ENCODE measurements around the gene TMEM163. TPM values are rescaled to one million over a fixed set of nuclear protein-coding genes. Genes with fewer than 3 reads are reported as not detected.

Gene TMEM163
- total and polyA plus RNA-seq, 7 donors, result 0.28 to 2.6 (median 1.1) TPM; not detected in 1

- no peak for TF ChIP-seq POLR2AphosphoS5 (IDR thresholded peaks at IDR 0.05)
- TF ChIP-seq, protein P1, sequence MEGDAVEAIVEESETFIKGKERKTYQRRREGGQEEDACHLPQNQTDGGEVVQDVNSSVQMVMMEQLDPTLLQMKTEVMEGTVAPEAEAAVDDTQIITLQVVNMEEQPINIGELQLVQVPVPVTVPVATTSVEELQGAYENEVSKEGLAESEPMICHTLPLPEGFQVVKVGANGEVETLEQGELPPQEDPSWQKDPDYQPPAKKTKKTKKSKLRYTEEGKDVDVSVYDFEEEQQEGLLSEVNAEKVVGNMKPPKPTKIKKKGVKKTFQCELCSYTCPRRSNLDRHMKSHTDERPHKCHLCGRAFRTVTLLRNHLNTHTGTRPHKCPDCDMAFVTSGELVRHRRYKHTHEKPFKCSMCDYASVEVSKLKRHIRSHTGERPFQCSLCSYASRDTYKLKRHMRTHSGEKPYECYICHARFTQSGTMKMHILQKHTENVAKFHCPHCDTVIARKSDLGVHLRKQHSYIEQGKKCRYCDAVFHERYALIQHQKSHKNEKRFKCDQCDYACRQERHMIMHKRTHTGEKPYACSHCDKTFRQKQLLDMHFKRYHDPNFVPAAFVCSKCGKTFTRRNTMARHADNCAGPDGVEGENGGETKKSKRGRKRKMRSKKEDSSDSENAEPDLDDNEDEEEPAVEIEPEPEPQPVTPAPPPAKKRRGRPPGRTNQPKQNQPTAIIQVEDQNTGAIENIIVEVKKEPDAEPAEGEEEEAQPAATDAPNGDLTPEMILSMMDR (IDR thresholded peaks at IDR 0.05), result no peak
- TF ChIP-seq EP300 (IDR thresholded peaks at IDR 0.05), result no peak
- TF ChIP-seq POLR2A (IDR thresholded peaks at IDR 0.05), result no peak
- intact Hi-C loops (cut with DNase I), result no loop called here
- 72 to 87% methylated on average over 4 of the region's 4 CpGs for WGBS, 2 donors
- Histone ChIP-seq H3K4me3 (no peak overlapping the region), H3K4me1 (peaks cover 0 to 14% (median 12%) of the 10 kb centered on the region in 4 donors), H3K27ac (no peak overlapping the region), H3K27me3 (no peaks in the 10 kb centered on the region), H3K9me3 (no peaks in the 10 kb centered on the region), H3K36me3 (no peaks in the 10 kb centered on the region)
- DNase-seq, result no peak
Observed at GRCh38 chr2:134667081-134667480, 51.7 kb downstream of the TMEM163 start.

DNA sequence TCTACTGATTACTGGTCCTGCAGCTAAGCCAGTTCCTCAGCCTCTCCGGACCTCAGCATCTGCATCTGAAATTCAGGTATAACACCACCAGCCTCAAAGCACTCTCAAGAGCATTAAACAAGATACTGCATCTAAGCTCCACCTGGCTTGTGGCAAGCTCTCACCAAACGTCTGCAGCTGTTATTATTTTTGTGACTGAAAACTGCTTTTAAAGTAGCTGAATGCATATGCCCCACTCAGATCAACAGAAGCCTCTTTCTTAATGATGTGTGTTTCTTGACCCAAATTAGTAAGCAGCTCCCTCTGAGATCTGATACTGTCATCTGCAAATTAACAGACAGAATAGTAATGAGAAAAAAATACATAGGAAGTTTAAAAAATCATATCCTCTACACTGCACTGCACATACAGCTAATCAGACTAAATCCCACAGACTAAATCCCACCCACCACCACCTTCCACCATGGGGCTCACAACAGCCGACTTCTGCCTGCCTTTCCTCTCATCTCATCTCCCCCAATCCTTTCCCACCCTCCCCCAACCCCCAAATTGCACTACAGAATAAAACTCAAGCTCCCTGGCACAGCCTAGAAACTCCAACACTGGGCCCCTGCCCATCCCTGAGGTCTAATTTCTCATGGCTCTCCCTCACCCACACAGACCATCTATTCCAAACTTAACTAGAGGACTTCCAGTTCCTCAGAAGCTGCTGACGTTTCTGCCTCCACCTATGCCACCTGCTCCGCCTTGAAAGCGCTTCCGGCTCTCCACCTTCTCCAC, 52.9 kb downstream of the TMEM163 start:
- no peak for DNase-seq
- intact Hi-C loops (cut with DNase I), result no loop called here
- TF ChIP-seq POLR2A (IDR thresholded peaks at IDR 0.05) (no peak), EP300 (IDR thresholded peaks at IDR 0.05) (no peak), POLR2AphosphoS5 (IDR thresholded peaks at IDR 0.05) (no peak)
- TF ChIP-seq, protein P1 (IDR thresholded peaks at IDR 0.05), result no peak
- Histone ChIP-seq H3K4me1 (peaks cover 0 to 8% (median 7%) of the 10 kb centered on the region in 4 donors), H3K27ac (no peak overlapping the region), H3K27me3 (no peaks in the 10 kb centered on the region), H3K9me3 (no peaks in the 10 kb centered on the region), H3K4me3 (no peak overlapping the region), H3K36me3 (no peaks in the 10 kb centered on the region)
- 63 to 80% methylated on average over 7 of the region's 7 CpGs for WGBS, 2 donors

- no peaks in the 10 kb centered on the region for H3K9me3 ChIP-seq
- DNase-seq, result no peak
- 88 to 93% methylated on average over 8 of the region's 8 CpGs for WGBS, 2 donors
- H3K4me3 ChIP-seq, result no peak overlapping the region
- H3K27me3 ChIP-seq, result no peaks in the 10 kb centered on the region
- H3K36me3 ChIP-seq, result no peaks in the 10 kb centered on the region
- no peaks in the 10 kb centered on the region for H3K4me1 ChIP-seq
- H3K27ac ChIP-seq, result no peak overlapping the region
- intact Hi-C loops (cut with DNase I), result no loop called here
- TF ChIP-seq POLR2AphosphoS5 (IDR thresholded peaks at IDR 0.05) (no peak), POLR2A (IDR thresholded peaks at IDR 0.05) (no peak), EP300 (IDR thresholded peaks at IDR 0.05) (no peak)
- TF ChIP-seq, protein P1 (IDR thresholded peaks at IDR 0.05), result no peak
Observed at GRCh38 chr2:134663451-134664450, 55.0 kb downstream of the TMEM163 start.

DNA sequence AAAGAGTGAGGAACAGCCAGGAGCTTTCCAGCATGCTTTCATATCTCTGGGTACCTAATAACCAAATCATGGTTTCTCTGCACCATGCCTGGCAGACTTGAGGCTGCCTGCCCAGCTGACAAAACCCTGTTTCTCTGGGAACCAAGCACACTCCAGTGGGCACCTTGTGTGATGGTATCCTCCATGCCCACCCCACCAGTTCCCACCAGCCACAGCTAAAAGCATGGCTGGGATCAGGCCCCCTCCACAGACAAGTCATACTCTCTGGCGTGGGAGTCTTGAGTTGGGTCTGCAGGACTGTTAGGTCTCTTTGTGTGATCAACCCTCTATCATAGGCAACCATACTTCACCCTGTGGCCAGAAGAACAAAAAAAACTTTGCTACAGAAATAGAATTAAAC, 56.0 kb downstream of the TMEM163 start:
- 98% methylated on average over 1 of the region's 1 CpG for WGBS, 2 donors
- Histone ChIP-seq H3K27ac (no peak overlapping the region), H3K9me3 (no peaks in the 10 kb centered on the region), H3K4me3 (no peak overlapping the region), H3K36me3 (no peaks in the 10 kb centered on the region), H3K27me3 (no peaks in the 10 kb centered on the region), H3K4me1 (no peaks in the 10 kb centered on the region)
- intact Hi-C loops (cut with DNase I), result no loop called here
- no peak for DNase-seq
- TF ChIP-seq POLR2A (IDR thresholded peaks at IDR 0.05) (no peak), EP300 (IDR thresholded peaks at IDR 0.05) (no peak), POLR2AphosphoS5 (IDR thresholded peaks at IDR 0.05) (no peak)
- TF ChIP-seq, protein P1 (IDR thresholded peaks at IDR 0.05), result no peak
